Sigmoid colon (tissue), 7 donors: ENCODE measurements around the gene AMBN. TPM values are rescaled to one million over a fixed set of nuclear protein-coding genes. Genes with fewer than 3 reads are reported as not detected.
A peak's percentile ranks its signal among the peaks of the same experiment; 100 is the strongest.

ENCODE experiments used
- DNase-seq: peaks from one replicate; pipeline ENCODE4 v3.0.0-alpha.2; 2019
- H3K27ac ChIP-seq, 4 donors: fragments of 200-600 bp; sonication (generic); one replicate each; pipeline ENCODE4 v1.5.1; 2016 to 2019; ENCODE audit warnings: mild to moderate bottlenecking in 1 of 4
- H3K27me3 ChIP-seq, 3 donors: fragments of 200-600 bp; sonication (generic); one replicate each; pipeline ENCODE4 v1.5.1; 2019; ENCODE audit warnings: mild to moderate bottlenecking in 1 of 3
- H3K36me3 ChIP-seq, 4 donors: fragments of 200-600 bp; sonication (generic); one replicate each; pipeline ENCODE4 v1.5.1; 2016 to 2019
- H3K4me1 ChIP-seq, 4 donors: fragments of 200-600 bp; sonication (generic); one replicate each; pipeline ENCODE4 v1.5.1; 2017 to 2019
- H3K4me3 ChIP-seq, 4 donors: fragments of 200-600 bp; sonication (generic); one replicate each; pipeline ENCODE4 v1.5.1; 2017 to 2019; ENCODE audit warnings: mild to moderate bottlenecking in 2 of 4, moderate library complexity in 1 of 4
- H3K9me3 ChIP-seq, 4 donors: fragments of 200-600 bp in 3 of 4; sonication (generic) in 3 of 4; one replicate each; pipeline versions ENCODE4 v1.5.1 to v1.6.1; 2013 to 2019
- EP300 ChIP-seq, 4 donors: sonication (generic); formaldehyde crosslinking; IDR thresholded peaks; one replicate each; pipeline ENCODE4 v1.6.1; 2017; ENCODE audit warnings: antibody characterized with exemption in 4 of 4
- POLR2A ChIP-seq, 2 donors: fragments of 450-650 bp; IDR thresholded peaks; one replicate each; pipeline ENCODE4 v1.6.1; 2016; ENCODE audit warnings: antibody characterized with exemption in 2 of 2, mild to moderate bottlenecking in 2 of 2, moderate library complexity in 2 of 2
- POLR2AphosphoS5 ChIP-seq, 4 donors: sonication (generic); formaldehyde crosslinking; IDR thresholded peaks; one replicate each; pipeline ENCODE4 v1.6.1; 2017; ENCODE audit warnings: antibody characterized with exemption in 4 of 4
- WGBS, 2 donors: extraction: QIAGEN DNeasy Blood & Tissue Kit; methylation state at CpG; one replicate each; pipeline ENCODE4 v1.1.7; 2013; 5-methylcytosine and 5-hydroxymethylcytosine counted together
- intact Hi-C: fragments of 100-400 bp; cut with DNase I; formaldehyde crosslinking; loops from one replicate; pipeline ENCODE4 v1.15.1; 2023
- polyA plus RNA-seq, 3 donors: library from polyadenylated mRNA; stranded (reverse); fragments of 200-250 nt; gene quantifications; one replicate each; pipeline ENCODE4 v1.2.3, GENCODE V29; 2013
- total RNA-seq, 4 donors: library from RNA; depleted of rRNA; stranded (reverse); fragments of >200 nt; gene quantifications; one replicate each; pipeline ENCODE4 v1.1.0, GENCODE V29; 2016
- TF ChIP-seq, protein P1 (sequence below), 4 experiments: fragments of 450-650 bp in 3 of 4; fragments of 200-600 bp in 1 of 4; IDR thresholded peaks; one replicate each; pipeline ENCODE4 v1.5.1; 2016 to 2019; ENCODE audit warnings: antibody characterized with exemption in 4 of 4, mild to moderate bottlenecking in 3 of 4, moderate library complexity in 2 of 4
- donor health status: healthy with polysubstance abuse.
- donor health status: Bipolar disorder and iron deficiency.
- donor health status: healthy.

The AMBN gene
- total and polyA plus RNA-seq, 7 donors = not detected

DNA sequence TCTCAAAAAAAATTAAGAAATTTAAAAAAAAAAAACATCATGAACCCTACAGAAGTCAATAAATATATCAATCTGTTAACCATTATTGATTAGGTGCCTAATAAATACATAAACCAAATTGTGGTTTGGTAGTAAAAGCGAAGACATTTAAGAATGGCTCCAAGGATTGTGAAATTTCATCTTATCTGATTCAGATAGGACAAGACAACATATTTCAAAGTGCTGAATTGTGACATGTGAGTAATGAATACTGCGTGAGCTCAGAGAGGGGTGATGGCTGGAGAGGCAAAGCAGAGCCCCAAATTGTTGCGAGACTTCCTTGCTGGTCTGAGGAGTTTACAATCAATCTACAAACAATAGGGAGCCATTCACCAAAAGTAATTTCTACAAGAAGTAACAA, 8.2 kb downstream of the AMBN start:
- TF ChIP-seq, protein P1, sequence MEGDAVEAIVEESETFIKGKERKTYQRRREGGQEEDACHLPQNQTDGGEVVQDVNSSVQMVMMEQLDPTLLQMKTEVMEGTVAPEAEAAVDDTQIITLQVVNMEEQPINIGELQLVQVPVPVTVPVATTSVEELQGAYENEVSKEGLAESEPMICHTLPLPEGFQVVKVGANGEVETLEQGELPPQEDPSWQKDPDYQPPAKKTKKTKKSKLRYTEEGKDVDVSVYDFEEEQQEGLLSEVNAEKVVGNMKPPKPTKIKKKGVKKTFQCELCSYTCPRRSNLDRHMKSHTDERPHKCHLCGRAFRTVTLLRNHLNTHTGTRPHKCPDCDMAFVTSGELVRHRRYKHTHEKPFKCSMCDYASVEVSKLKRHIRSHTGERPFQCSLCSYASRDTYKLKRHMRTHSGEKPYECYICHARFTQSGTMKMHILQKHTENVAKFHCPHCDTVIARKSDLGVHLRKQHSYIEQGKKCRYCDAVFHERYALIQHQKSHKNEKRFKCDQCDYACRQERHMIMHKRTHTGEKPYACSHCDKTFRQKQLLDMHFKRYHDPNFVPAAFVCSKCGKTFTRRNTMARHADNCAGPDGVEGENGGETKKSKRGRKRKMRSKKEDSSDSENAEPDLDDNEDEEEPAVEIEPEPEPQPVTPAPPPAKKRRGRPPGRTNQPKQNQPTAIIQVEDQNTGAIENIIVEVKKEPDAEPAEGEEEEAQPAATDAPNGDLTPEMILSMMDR (IDR thresholded peaks at IDR 0.05) = no peak
- TF ChIP-seq POLR2AphosphoS5 (IDR thresholded peaks at IDR 0.05) (no peak), EP300 (IDR thresholded peaks at IDR 0.05) (no peak), POLR2A (IDR thresholded peaks at IDR 0.05) (no peak)

DNA sequence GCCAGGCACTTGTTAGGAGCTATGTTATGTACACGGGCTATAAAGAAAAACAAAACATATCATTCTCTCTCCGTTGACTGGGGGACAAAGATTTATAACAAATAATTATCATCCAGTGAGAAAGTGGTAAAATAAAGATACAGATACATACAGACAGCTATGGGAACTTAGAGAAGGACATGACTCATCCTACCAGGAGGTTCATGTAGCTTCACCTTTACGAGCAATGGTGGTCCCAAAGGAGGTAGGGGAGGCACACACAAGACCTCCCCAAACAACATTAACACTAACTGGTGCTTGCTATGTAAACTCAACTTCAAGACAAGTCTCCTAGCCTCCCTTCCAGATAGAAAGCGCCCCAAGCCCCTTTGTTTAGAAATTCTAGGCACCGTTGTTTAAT, 8.9 kb downstream of the AMBN start:
- H3K27ac ChIP-seq = no peak overlapping the region
- 67 to 79% methylated on average over 5 of the region's 5 CpGs for WGBS, 2 donors
- no peaks in the 10 kb centered on the region for H3K4me1 ChIP-seq
- intact Hi-C loops = no loop called here
- H3K36me3 ChIP-seq = no peaks in the 10 kb centered on the region
- no peaks in the 10 kb centered on the region for H3K27me3 ChIP-seq
- TF ChIP-seq POLR2AphosphoS5 (IDR thresholded peaks at IDR 0.05) = no peak
- no peak overlapping the region for H3K4me3 ChIP-seq
- H3K9me3 ChIP-seq = no peaks in the 10 kb centered on the region
- DNase-seq = no peak

More for the DNA sequence above, 8.2 kb downstream of the AMBN start:
- DNase-seq = no peak
- WGBS, 2 donors = 83 to 92% methylated on average over 3 of the region's 3 CpGs
- Histone ChIP-seq H3K9me3 (no peaks in the 10 kb centered on the region), H3K36me3 (no peaks in the 10 kb centered on the region), H3K27ac (no peak overlapping the region), H3K4me3 (no peak overlapping the region), H3K4me1 (no peaks in the 10 kb centered on the region), H3K27me3 (no peaks in the 10 kb centered on the region)
- intact Hi-C loops = no loop called here

DNA sequence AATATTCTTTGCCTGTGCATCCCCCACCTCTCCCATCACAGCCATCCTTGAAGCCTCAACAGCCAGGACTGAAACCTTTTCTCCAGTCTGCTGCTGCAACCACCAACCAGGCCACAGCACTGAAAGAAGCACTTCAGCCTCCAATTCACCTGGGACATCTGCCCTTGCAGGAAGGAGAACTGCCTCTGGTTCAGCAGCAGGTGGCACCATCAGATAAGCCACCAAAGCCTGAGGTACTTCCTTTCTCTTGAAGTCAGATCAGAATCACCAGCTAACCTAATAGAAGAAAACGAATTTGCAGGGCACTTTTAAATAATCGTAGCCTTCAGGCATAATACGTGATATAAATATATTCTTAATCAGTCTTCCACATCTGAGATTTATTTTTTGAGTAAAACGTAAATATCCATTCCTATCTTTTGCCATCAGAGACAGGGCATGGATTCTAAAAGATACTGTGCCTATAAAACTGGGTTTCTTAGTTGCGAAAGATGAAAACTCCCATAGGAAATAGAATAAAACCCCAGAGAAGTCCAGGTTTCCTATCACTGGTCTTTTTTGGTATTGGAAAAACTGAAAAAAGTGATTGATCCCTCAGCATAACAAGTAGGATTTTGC, 9.5 kb downstream of the AMBN start:
- Histone ChIP-seq H3K27me3 (no peaks in the 10 kb centered on the region), H3K4me3 (no peak overlapping the region), H3K27ac (no peak overlapping the region), H3K4me1 (no peaks in the 10 kb centered on the region), H3K36me3 (no peaks in the 10 kb centered on the region), H3K9me3 (no peaks in the 10 kb centered on the region)
- intact Hi-C loops = no loop called here
- WGBS, 2 donors = 29 to 44% methylated on average over 5 of the region's 5 CpGs
- TF ChIP-seq, protein P1 (IDR thresholded peaks at IDR 0.05) = peak in 3 of 4 experiments; percentile 35 to 50 (median 42)
- no peak for TF ChIP-seq POLR2A (IDR thresholded peaks at IDR 0.05)
- DNase-seq = no peak

DNA sequence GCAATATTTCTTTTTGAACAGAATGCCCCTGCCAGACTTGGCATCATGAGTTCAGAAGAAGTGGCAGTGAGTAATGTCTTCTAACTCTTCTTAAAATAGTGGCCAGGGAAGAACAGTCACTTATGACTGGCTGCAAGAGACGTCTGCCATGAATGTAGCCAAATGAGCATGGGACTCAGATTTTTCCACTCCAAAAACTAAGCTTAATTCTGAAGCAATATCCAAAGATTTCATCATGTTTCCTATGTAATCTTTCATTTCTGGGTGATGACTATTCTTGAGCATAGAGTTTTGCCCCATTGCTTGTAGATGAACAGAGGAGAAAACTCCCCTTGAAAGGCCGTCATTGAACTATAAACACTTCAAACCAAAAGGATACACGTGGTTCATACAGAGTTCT, 11.8 kb downstream of the AMBN start:
- 43 to 50% methylated on average over 3 of the region's 3 CpGs for WGBS, 2 donors
- Histone ChIP-seq H3K4me1 (no peaks in the 10 kb centered on the region), H3K4me3 (no peak overlapping the region), H3K27ac (no peak overlapping the region), H3K27me3 (no peaks in the 10 kb centered on the region), H3K36me3 (no peaks in the 10 kb centered on the region), H3K9me3 (no peaks in the 10 kb centered on the region)
- intact Hi-C loops = no loop called here
- TF ChIP-seq POLR2A (IDR thresholded peaks at IDR 0.05) (no peak), POLR2AphosphoS5 (IDR thresholded peaks at IDR 0.05) (no peak), EP300 (IDR thresholded peaks at IDR 0.05) (no peak)
- TF ChIP-seq, protein P1 (IDR thresholded peaks at IDR 0.05) = no peak
- DNase-seq = no peak

DNA sequence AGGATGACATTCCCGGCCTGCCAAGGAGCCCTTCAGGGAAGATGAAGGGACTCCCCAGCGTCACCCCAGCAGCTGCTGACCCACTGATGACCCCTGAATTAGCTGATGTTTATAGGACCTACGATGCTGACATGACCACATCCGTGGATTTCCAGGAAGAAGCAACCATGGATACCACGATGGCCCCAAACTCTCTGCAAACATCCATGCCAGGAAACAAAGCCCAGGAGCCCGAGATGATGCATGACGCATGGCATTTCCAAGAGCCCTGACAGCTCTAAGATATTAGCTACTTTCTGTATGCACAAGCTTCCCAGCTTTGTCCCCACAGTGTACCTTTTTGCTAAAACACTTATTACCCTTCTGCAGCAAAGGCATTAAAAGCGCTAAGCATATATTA, 14.4 kb downstream of the AMBN start:
- TF ChIP-seq POLR2AphosphoS5 (IDR thresholded peaks at IDR 0.05) (no peak), EP300 (IDR thresholded peaks at IDR 0.05) (no peak), POLR2A (IDR thresholded peaks at IDR 0.05) (no peak)
- TF ChIP-seq, protein P1 (IDR thresholded peaks at IDR 0.05) = no peak
- no peaks in the 10 kb centered on the region for H3K4me1 ChIP-seq
- H3K4me3 ChIP-seq = no peak overlapping the region
- no peaks in the 10 kb centered on the region for H3K27me3 ChIP-seq
- no peak overlapping the region for H3K27ac ChIP-seq
- H3K9me3 ChIP-seq = no peaks in the 10 kb centered on the region
- intact Hi-C loops = no loop called here
- no peaks in the 10 kb centered on the region for H3K36me3 ChIP-seq
- no peak for DNase-seq
- WGBS, 2 donors = 80 to 83% methylated on average over 8 of the region's 8 CpGs
